Pulmonary artery endothelial cell (primary cell): ENCODE data around the gene ARR3. TPM values are rescaled to one million over a fixed set of nuclear protein-coding genes. Genes with fewer than 3 reads are reported as not detected.
"Not testable (repeated sequence)": the region's sequence is repeated elsewhere in the genome, so short reads cannot be mapped to it uniquely, and the experiment has no call there.

ENCODE experiments used
- DNase-seq: peaks from one replicate; pipeline ENCODE4 v3.0.0-alpha.2; 2011; ENCODE audit warnings: low read depth, low spot score
- total RNA-seq: library from RNA; depleted of rRNA; stranded (reverse); fragments of >200 nt; gene quantifications from 2 replicates; pipeline ENCODE4 v1.2.3, GENCODE V29; 2014

The ARR3 gene
- total RNA-seq, 1 donor from 2014 or later, result not detected

DNA sequence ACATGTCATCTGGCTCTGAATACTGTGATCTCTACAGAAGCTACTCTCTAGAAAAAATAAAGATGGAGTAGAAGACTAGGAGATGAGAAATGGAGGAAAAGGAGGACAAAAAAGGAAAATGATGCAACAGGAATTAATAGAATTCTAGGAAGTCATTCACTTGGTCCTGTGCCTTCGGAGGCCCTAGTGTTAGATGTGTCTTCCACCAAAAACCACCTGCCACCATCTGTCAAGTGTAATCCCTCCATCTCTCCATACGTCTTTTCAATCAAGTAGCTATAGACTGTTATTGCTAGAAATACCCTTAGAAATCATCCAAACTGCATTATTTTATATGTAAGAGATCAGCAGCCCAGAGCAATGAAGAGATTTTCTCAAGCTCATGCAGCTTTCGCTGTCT, 10.9 kb downstream of the ARR3 start:
- DNase-seq, result no peak

DNA sequence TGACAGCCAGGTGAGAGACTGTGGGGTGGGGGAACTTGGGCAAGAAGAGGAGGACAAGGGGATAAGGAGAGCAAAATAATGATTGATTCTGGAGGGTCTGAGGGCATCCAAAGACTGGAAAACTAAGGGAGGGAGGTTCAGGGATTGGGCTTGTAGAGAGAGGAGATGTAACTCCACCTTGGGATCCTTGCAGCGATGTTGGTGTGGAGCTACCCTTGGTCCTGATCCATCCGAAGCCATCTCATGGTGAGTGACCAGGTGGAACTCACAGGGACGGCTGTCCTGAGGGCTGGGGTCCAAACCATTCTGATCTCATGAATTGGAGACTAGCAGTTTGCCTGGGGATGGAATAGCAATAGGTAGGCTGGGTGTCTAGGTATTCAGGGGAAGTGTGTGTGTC, 12.4 kb downstream of the ARR3 start:
- no peak for DNase-seq

DNA sequence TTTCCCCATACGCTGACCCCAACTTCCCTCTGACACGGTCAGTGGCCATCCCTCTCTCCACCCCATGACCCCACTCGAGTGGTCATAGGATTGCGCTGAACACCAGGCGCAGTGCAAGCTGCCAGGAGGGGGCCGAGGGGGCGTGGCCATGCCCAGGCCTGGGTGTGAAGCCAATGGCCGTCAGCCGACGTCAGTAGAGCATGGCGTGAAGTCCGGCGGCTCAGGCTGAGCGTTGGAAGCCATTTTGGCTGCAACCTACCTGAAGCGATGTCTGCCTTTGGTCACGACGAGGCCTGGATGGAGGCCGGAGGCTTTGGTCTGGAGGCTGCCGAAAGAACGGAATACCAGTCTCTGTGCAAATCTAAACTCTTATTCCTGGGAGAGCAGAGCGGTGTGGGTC, 13.8 kb downstream of the ARR3 start, which contains the start of gene RAB41:
RAB41 (plus strand) TSS at position 222 of the 400 bp plus-strand sequence; CDS start at position 268, 46 bp downstream.
- DNase-seq, result no peak

DNA sequence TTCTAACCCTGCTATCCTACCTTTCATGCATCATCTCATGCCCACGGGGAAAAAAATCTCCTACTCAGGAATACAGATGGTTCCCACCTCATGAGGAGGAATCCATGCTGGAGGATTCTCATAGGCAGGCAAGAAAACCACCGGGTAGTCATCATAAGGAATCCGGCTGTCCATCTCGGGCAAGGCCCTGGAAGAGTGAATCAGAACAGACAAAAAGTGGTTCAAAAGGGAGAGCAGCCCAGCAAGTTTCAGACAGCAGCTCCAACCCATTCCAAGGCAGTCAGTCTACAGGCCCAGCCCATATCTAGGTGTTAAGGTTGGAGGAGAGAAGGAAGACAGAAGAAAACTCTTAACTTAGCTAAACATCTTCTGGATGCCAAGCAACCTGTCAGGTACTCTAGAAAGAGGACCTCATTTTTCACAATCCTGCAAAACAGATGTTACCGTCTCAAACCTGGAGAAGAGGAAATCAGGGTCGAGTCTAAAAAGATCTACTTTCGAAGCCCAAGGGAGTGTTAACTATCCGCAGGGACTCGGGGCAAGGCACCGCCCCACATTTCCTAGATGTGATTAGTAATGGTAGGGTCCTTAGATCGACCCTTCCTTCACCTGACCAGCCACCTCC, 21.1 kb downstream of the ARR3 start:
- DNase-seq, result no peak

DNA sequence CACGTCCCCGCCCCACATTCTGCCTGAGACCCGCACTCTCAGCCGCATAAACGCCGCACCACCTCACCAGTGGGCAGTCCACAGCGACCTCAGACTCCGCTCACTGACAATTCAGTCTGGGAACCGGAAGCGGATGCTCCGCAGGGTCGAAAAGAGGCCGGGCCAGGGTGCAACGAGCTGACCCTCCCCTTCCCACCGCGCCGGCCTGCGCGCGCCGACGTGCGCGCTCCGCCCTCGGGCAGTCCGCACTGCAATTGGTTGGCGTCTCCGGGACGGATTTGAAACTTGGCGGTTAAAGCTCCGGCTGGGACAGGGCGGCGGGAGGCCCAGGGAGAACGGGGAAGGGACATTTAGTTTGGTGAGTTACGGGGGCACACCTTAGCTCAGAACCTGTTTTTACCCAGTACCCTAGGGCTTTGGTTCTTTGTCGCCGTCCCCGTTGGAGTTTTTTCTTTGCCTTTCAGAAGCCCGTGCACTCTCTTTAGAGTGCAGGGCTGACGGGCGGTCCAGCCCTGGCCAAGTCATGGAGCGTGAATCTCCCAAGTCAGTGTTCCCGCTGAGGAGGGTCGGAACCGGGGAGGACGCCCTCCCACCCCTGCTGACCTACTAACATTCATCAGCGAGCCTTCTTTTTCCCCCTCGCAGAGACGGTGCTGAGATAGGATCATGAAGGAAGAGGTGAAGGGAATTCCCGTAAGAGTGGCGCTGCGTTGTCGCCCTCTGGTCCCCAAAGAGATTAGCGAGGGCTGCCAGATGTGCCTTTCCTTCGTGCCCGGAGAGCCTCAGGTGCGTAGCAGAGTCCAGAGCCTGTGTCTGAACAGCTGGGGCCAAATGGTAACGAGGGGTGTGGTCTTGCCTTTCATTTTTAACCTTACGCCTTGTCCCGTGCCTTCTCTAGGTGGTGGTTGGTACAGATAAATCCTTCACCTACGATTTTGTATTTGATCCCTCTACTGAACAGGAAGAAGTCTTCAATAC, 21.9 kb downstream of the ARR3 start, which contains the start of the genes KIF4A and PDZD11:
KIF4A (plus strand) TSS at position 312 of the 978 bp plus-strand sequence; CDS start at position 667, 355 bp downstream.
PDZD11 (minus strand) TSS at position 135 of the 978 bp plus-strand sequence. CDS start 586 bp downstream, outside the sequence.
- DNase-seq, result peak; percentile 24

DNA sequence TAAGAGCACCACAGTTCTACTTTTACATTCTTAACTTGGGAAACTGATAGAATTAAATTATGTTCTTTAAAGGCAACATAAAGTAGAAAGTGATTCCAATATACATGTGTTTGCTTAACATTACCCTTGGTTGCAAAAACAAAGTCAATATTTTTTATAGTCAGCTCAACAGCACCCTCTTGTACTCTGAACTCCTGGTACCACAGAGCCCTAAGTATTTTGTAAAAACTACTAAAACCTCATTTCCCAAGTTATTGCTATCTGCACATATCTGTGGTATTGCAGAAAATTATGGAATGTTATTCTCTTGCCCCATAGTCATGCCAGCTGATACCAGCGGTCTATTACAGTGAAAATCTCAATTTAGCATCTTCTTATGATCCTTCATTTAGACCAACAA, 24.7 kb downstream of the ARR3 start:
- DNase-seq, result no peak

DNA sequence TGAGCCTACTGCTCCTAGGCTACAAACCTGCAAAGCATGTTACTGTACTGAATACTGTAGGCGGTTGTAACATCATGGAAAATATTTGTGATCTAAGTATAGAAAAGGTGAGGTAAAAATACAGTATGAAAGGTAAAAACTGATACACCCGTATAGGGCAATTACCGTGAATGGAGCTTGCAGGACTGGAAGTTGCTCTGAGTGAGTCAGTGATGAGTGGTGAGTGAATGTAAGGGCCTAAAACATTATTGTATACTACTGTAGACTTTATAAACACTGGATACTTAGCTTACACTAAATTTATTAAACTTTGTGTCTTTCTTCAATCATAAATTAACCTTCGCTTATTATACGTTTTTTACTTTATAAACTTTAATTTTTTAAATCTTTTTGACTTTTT, 25.5 kb downstream of the ARR3 start:
- DNase-seq, result no peak

DNA sequence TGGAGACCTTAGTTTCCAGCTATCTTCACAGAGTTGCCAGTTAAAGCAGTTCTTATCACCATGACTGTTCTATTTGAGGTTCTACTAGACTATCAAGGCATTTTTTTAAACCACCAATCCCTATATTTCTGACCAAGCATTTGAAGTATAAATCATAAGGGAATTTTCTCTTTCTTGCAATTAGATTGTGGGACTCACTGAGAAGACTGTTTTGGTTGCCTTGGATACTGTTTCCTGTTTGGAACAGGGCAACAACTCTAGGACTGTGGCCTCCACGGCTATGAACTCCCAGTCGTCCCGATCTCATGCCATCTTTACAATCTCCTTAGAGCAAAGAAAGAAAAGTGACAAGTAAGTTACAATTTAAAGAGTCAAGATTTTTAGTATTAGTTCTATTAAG, 33.6 kb downstream of the ARR3 start:
- DNase-seq, result peak; percentile 50

DNA sequence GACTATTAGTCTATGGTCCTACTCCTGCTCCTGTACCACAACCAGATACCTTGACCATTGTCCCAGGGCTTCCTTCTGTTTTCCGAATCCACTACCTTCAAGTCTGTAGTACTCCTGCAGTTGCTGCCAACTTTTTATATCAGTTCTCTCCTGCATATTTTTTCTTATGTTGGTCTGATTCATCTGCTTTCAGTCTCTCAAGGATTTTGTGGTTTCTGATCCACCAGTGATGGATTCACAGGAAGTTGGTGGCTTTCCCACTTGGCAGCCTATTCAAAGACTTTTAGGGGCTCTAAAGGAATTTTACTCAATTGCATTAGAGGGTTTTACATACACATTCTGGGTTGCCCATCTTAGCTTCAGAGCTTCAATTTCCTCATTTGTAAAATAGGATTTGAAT, 45.4 kb downstream of the ARR3 start:
- no peak for DNase-seq

DNA sequence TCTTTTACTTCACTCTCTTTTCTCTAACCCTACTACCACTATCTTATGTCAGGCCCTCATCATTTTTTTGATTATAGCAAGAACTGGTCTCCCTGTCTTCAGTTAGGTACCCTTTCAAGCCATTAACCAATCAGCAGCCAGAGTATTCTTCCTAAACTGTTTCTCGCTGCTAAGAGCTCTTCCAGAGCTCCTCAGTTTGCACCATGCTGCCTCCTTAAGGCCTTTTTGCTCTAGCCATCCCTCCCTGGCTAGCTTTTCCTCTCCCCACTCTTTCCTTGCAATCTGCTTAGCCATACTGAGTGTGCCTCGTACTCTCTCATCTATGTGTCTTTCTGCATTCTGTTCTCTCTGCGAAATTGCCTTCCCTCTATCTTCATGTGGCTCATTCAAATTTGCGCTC, 54.6 kb downstream of the ARR3 start:
- no peak for DNase-seq

DNA sequence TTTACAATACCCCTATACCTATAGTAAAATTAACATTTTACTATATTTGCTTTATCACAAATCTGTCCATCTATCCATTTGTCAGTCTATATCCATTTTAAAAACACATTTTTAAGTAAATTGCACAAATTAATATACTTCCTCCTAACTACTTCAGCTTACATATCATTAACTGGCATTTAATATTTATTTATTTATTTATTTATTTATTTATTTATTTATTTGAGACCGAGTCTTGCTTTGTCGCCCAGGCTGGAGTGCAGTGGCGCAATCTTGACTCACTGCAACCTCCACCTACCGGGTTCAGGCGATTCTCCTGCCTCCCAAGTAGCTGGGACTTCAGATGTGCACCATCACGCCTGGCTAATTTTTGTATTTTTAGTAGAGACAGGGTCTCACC, 55.5 kb downstream of the ARR3 start:
- DNase-seq, result not testable (repeated sequence)

DNA sequence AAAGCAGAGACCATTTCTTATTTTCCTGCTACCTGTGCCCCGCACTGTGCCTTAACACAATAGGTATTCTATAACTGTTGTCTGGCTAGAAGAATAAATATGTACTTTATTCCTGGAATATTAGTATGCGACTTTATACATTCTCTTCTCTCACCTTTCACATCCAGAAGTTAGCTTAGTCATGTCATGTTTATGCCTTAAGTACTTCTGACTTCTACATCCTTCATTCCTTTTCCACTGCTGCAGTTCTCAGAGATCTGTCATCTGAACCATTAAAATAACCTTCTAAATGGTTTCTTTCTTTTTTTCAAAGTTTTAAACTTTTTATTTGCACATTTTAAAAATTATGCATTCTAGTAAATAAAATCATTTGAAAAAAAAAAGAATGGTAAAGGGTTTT, 56.2 kb downstream of the ARR3 start:
- DNase-seq, result no peak

DNA sequence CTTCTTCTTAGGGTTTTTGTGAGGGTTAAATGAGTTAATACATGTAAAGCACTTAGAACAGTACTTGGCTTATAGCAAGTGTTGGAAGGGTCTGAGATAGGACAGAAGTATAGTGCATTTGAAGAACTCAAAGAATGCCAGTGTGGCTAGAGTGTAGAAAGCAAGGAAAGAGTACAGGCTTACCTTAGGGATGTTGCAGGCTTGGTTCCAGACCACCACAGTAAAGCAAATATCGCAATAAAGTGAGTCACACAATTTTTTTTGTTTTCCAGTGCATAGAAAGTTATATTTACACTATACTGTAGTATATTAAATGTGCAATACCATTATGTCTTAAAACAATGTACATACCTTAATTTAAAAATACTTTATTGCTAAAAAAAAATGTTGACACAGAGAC, 63.0 kb downstream of the ARR3 start:
- no peak for DNase-seq

Other genes starting within 250 kb of the ARR3 start
- 0.07 and 0.18 TPM in 2 replicates for gene AWAT2, start 218.4 kb upstream of the ARR3 start, total RNA-seq
- not detected in 2 replicates for gene OTUD6A, start 205.9 kb upstream of the ARR3 start, total RNA-seq
- 73.3 and 83.7 TPM in 2 replicates for gene IGBP1, start 134.9 kb upstream of the ARR3 start, total RNA-seq
- gene DGAT2L6, start 90.9 kb upstream of the ARR3 start, total RNA-seq, result not detected in 2 replicates
- not detected in 2 replicates for gene AWAT1, start 33.7 kb upstream of the ARR3 start, total RNA-seq
- not detected in 2 replicates for gene P2RY4, start 8.1 kb upstream of the ARR3 start, total RNA-seq
- gene RAB41, start 13.8 kb downstream of the ARR3 start, total RNA-seq, result not detected in 2 replicates
- gene PDZD11, start 21.6 kb downstream of the ARR3 start, total RNA-seq, result 33.9 and 37.7 TPM in 2 replicates
- gene KIF4A, start 21.8 kb downstream of the ARR3 start, total RNA-seq, result 13.9 and 26.9 TPM in 2 replicates
- gene GDPD2, start 155.0 kb downstream of the ARR3 start, total RNA-seq, result 0.07 TPM in 1 of 2 replicates, not detected in the other
- gene DLG3, start 176.5 kb downstream of the ARR3 start, total RNA-seq, result 3.0 and 4.2 TPM in 2 replicates